HG03045 (cell line): ENCODE results near the gene HAAO.
A peak's percentile ranks its signal among the peaks of the same experiment; 100 is the strongest.

ENCODE experiments used
- ATAC-seq: cut with Tn5 transposase; IDR thresholded peaks from one replicate; pipeline ENCODE4 v1.9.1; 2021; ENCODE audit warnings: mild to moderate bottlenecking, moderate library complexity; ENCODE audit not compliant: unreplicated experiment

The HAAO gene

DNA sequence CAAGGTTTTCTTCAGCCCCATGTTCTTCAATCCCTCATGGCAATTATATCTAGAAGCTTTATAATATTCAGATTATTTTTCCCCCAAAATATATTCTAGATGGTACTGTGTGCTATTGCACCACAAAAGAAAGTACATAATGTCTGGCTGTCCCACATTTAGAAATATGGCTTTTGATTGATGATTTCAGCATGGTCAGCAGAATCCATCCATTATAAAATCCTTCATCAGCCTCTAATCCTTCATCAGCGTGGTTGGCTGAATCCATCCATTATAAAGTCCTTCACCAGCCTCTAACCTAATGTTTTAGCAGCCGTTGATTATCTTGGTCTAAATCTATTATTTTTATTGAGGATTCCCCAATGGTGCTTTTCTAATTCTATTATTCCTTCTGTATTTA lies 23.3 kb upstream of the HAAO start:
- no peak for ATAC-seq

- no peak for ATAC-seq
These were observed 21.4 kb upstream of the HAAO start for GRCh38 chr2:42813763-42814162.

DNA sequence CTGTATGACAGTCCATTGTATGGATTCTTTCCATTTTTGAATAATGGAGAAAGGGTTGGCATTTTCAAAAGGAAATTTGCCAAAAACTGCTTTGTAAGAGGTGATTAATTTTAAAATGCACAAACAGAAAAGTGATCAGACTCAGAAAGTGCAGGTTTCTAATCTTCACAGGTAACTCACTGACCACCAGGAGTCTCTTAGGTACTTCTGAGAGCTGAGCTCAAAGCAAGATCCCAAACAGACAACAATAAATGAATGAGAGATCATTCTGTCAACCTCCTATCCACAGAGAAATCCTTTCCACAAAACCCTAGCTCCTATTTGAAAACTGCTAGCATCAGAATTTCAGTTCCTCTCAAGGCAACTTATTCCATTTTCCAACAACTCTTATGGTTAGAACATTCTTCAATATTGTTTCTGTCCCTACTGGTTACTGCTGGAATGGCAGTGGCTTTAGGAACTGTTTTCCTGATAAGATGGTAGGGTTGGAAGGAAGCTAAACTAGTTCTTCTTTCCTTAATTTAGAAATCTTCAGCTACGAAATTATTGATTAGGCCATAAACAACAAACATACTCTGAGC lies 20.6 kb upstream of the HAAO start:
- no peak for ATAC-seq

DNA sequence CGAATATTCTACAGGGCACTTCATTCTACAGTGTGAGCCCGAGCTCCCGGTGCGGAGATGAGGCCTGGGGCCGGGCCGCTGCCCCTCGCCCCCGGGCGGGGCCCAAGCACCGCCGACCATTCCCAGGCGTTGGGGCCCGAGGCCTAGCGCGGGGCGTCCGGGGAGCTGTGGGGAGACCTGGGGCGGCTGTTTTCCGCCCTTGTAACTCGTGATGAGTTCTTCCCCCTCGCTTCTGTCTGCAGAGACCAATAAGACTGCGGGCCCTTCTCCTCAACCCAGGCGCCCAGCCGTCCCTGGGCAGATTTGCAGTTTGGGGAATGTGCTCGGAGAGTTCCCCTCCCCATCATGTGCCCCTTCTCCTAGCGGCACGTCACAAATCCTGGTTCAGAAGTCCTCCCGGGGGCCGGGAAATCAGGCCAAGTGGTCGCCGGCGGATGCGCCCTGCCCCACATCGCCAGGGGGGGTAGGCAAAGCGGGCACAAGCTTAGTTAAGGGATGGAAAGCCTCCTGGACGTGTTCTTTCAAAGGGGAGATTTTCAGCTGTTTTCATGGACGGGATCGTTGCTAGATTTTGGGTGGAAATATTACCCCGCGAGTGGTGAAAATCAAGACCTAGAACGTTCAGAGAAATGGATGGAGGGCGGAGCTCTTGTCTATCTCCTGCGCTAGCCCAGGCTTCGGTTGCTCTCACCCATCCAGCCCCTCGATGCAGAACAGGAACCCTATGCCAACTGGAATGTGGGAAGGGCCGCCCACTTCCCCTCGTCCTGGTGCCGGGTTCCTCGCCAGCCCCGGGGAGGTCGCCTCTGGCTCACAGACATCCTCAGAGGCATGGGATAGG lies 18.8 kb upstream of the HAAO start:
- peak; percentile 22 for ATAC-seq

DNA sequence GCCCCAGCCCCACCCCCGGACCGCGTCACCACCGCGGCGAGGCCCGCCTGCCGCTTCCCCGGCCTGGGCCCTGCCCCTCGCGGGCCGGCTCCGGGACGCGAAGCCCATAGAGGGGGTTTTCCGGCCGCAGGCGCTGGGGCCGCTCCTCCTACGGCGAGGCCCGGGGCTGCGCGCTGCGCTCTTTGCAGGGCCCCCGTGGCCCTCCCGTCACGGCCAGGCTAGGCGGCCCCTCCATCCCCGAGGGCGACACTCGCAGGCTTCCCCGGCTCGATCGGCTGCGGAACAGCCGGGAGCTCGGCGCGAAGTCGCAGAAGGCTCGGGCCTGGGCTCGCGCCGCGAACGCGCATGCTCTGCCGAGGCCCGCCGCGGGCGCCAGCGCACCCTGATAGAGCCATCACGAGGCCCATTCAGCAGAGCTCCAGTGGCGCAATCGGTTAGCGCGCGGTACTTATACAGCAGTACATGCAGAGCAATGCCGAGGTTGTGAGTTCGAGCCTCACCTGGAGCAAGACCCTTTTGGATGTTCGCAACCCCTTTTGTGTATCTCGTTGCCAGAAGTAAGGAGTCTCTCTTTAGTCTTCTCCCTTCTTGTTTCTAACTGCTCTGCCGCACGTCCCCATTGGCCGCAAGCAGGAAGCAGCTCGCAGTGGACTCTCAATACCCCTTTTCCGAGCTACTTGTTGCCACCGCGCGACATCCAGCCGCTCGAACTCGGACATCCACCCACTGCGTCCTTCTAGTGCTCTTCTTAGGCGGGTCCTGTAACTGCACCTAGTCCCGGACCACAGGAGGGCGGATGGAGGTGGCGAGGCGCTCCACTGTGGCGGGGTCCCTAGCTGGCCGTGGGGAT lies 18.0 kb upstream of the HAAO start:
- peak; percentile 76 for ATAC-seq

- peak; percentile 54 for ATAC-seq
These were observed 17.4 kb upstream of the HAAO start for GRCh38 chr2:42809819-42810120.

DNA sequence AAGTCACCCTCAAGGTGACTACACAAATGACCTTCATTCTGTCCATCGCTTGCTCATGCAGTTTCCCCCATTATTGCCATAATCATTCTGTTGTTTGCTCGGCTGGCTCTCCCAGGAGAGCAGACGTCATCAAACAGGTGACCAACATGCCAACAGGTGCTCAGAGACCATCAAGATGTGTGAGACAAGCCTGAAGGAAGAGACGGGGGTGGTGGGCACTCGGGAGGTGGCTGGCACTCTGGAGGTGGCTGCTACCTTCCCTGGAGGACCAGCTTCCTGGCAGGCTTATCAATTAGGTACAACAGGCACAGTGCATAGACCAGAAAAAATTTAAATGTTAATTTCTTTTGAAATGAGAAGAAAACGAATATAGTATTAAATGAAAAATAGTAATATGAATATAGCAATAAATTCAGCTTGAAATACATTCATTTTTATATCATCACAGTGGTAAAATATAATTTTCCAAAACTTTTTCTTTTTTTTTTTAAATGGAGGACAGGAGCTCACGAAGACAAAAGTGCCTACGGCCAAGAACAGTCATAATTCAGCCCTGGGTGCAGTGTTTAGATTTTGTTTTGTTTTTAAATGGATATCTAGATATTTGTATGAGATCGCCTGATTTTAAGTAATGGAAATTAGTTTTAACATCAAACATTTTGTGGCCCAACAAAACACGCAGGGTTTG lies 16.9 kb upstream of the HAAO start:
- no peak for ATAC-seq

DNA sequence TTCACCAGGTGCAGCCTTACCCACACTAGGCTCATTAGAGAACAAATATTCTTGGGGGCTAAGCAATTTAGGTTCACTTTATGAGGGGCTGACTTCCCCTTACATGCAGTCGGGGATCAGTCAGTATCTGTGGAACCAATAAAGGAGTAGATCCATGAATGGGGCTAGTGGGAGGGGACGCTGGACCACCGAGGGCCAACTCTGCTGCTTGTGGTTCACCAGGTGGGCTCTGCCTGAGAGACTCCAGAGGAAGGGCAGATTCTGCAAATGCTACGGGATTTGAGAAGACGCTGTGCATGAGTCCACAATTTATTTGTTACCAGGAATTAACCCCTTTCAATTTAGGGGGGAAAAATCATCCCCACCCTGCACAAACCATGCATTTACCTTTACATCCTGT lies 15.9 kb upstream of the HAAO start:
- ATAC-seq, result no peak

DNA sequence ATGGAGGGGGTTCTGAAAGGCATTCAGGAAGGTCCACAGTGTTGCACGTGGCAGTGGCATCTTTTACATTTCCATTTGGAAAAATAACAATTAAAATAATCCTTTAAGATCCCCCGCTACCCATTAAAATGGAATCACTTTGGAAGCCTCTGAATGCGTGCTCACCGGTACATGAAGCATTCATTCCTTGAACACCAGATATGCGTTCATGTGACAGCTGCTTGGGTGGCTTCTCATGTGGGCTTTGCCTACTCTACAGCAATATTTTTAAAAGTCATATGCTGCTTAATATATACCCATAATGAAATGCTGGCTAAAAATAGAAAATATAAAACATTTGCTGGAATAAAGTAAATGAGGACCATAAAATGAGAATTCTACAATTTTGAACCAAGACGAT lies 14.4 kb upstream of the HAAO start:
- ATAC-seq, result no peak

DNA sequence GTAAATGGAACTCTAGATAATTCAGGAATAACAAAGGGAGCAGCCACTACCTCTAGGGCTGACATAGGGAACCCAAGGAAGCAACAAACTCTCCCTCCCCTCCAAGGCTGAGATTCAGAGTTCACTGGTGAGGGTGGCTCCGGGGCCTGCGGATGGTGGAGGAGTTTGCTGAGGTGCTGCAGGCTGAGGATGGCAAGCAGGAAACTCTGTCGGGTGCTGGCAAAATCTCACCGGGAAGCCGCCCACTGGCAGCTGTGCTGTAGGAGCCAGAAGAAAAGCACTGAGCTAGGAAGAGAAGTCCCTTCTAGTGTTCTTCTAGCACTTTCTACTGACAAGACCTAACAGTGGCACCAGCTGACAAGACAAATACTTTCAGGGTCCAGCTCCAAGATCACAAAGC lies 12.5 kb upstream of the HAAO start:
- ATAC-seq, result no peak

DNA sequence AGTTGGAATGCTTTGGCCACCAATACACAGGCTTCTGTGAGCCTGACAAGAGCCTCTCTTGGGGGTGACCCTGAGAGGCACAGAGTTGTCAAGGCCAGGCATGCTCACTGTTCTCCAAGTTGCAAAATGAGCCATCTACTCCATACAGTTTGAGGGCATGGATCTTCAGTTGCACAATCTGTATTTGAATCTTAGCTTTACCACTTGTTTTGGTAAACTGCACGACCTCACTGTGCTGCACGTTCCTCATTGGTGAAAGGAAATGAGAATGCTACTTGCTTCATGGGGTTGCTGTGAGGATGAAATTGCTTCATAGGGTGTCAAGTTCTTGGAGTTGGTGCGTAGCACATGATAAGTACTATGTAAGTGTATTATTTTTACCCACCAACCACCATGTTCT lies 12.0 kb upstream of the HAAO start:
- no peak for ATAC-seq

GRCh38 chr2:42802150-42802549 lies 9.8 kb upstream of the HAAO start:
- ATAC-seq, result no peak

DNA sequence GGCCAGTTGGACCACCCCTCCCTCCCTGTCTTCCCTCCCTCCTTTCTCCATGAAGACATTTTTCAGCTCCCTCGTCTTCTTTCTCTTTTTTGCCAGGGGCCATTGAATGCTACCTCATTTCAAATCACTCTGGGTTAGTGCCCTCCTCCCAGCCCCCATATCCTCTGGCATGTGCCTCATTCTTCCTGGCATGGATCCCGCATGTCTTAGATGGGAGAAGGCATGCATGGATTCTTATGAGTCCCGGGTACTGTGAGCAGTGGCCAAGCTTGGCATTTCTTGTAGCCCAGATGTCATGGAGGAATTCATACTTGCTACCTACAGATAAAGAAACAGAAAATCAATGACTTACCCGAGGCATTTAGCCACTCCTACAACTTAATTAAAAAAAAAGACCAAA lies 9.0 kb upstream of the HAAO start:
- no peak for ATAC-seq

DNA sequence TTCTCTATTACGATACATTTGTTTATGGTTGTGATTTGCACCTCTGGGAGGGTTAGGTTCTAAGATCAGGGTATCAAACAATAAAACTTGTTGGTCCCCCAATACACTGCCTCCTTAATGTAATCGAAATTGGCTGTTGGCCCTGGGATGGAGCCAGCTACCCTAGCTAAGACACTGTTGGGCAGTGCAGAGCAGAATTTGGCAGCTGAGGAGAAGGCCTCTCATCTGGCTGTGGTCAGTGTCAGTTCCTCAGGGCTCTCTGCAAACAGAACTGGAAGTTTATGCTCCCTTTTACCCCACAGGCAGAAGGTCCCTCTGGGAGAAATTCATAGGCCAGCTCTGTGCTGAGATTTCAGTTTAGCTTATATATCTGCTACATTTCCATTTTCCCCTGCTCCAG lies 8.6 kb upstream of the HAAO start:
- no peak for ATAC-seq

DNA sequence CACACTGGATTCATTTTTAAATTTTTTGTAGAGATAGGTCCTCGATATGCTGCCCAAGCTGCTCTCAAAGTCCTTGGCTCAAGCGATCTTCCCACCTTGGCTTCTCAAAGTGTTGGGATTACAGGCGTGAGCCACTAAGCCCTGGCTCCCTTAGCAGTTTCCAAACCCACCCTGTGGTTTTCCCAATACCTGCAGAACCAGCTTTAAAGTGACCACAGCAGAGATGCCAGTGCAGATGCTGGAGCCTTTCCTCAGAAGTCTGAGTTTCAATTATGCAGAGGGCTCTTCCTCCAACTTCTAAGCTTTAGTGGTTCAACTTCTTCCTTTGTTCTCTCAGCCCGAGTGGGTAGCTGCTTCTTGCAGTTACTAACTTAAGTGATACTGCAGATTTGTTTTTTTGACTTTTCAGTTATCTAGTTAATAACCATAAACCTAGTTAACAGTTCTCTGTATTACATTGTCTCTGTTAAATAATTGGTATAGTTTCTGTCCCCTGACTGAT lies 8.1 kb upstream of the HAAO start:
- no peak for ATAC-seq

GRCh38 chr2:42799881-42800280 lies 7.5 kb upstream of the HAAO start:
- no peak for ATAC-seq

GRCh38 chr2:42797281-42797680 lies 4.9 kb upstream of the HAAO start:
- ATAC-seq, result no peak

- ATAC-seq, result peak; percentile 38
These were observed 4.3 kb upstream of the HAAO start for GRCh38 chr2:42796427-42797248.

DNA sequence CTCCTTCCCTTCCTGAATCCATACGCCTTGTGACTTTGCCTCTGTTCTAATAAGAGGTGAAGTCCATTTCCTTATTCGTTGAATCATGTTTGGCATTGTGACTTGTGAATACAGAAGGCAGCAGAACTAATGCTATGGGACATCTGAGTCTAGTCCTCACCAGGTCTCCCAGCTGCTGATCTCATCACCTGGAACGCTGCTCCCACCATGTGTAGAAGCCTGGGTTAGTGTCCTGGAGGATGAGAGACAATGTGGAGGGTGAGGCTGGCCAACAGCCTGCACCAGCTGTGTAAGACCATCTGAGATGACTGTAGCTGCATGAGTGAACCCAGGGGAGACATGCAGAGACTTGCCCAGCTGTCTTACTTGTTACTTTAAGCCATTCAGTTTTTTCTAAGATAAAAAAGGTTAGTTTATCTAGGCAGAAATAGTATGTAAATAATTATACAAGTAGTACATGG lies 3.5 kb upstream of the HAAO start:
- ATAC-seq, result peak; percentile 33

DNA sequence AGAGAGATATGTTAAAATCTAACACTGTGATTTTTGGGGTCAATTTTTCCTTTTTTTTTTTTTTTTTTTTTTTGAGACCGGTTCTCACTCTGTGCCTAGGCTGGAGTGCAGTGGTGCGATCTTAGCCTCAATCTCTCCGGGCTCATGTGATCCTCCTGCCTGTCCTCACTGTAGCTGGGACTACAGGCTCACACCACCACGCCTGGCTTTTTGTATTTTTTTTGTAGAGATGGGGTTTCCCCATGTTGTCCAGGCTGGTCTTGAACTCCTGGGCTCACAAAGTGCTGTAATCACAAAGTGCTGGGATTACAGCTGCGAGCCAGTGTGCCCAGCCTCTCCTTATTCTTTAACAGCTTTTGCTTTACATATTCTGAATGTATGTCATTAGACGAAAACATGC lies 2.9 kb upstream of the HAAO start:
- ATAC-seq, result no peak
